CD14-positive monocyte (primary cell): ENCODE data around the gene FXYD2. TPM values are rescaled to one million over a fixed set of nuclear protein-coding genes. Genes with fewer than 3 reads are reported as not detected.

Experiments used
- DNase-seq, 3 donors: peaks; one replicate each; pipeline ENCODE4 v3.0.0-alpha.2; 2011 to 2022
- H2AFZ ChIP-seq: 2 replicates; pipeline ENCODE4 v1.6.0; 2012; ENCODE audit warnings: mild to moderate bottlenecking, low read depth, low read length, inconsistent platforms; ENCODE audit not compliant: insufficient read depth, poor library complexity, severe bottlenecking
- H3K27ac ChIP-seq, 2 donors: 1 replicate in 1 of 2; 2 replicates in 1 of 2; pipeline ENCODE4 v1.5.1; 2012 to 2013; ENCODE audit warnings: low read length in 2 of 2, control low read depth in 1 of 2, inconsistent platforms in 1 of 2, low read depth in 1 of 2, mild to moderate bottlenecking in 1 of 2
- H3K27me3 ChIP-seq, 2 donors: one replicate each; pipeline versions ENCODE4 v1.6.0 to v1.6.1; 2011 to 2013; ENCODE audit warnings: low read length in 2 of 2; ENCODE audit not compliant: control insufficient read depth in 2 of 2, insufficient read depth in 2 of 2
- H3K36me3 ChIP-seq, 2 donors: replicated peaks in 1 of 2; 1 replicate in 1 of 2; 2 replicates in 1 of 2; pipeline versions ENCODE4 v1.5.1 to v1.6.1; 2012 to 2013; ENCODE audit warnings: low read length in 2 of 2, control low read depth in 1 of 2, inconsistent platforms in 1 of 2, mild to moderate bottlenecking in 1 of 2; ENCODE audit not compliant: insufficient read depth in 2 of 2, control insufficient read depth in 1 of 2
- H3K4me1 ChIP-seq, 2 donors: 1 replicate in 1 of 2; 2 replicates in 1 of 2; pipeline versions ENCODE4 v1.5.1 to v1.6.1; 2012 to 2013; ENCODE audit warnings: low read length in 2 of 2, control low read depth in 1 of 2, inconsistent platforms in 1 of 2, mild to moderate bottlenecking in 1 of 2, moderate library complexity in 1 of 2; ENCODE audit not compliant: insufficient read depth in 2 of 2, control insufficient read depth in 1 of 2
- H3K4me2 ChIP-seq: replicated peaks from 2 replicates; pipeline ENCODE3; 2012; ENCODE audit warnings: low read length, moderate library complexity, mild to moderate bottlenecking; ENCODE audit not compliant: poor library complexity, severe bottlenecking; ENCODE audit errors: extremely low read depth
- H3K4me3 ChIP-seq, 3 experiments: fragments of 200-600 bp in 1 of 3; sonication (generic) in 1 of 3; replicated peaks in 1 of 3; 1 replicate in 2 of 3; 2 replicates in 1 of 3; pipeline ENCODE4 v1.5.1; 2011 to 2013; ENCODE audit warnings: low read length in 3 of 3, mild to moderate bottlenecking in 3 of 3, control low read depth in 2 of 3, low read depth in 2 of 3, inconsistent platforms in 1 of 3, moderate library complexity in 1 of 3
- H3K79me2 ChIP-seq: 2 replicates; pipeline ENCODE4 v1.6.0; 2012; ENCODE audit warnings: mild to moderate bottlenecking, control low read depth, inconsistent platforms, low read length, moderate library complexity; ENCODE audit not compliant: insufficient read depth
- H3K9ac ChIP-seq: 2 replicates; pipeline ENCODE4 v1.6.0; 2017; ENCODE audit warnings: low read length, mild to moderate bottlenecking; ENCODE audit not compliant: insufficient read depth, poor library complexity, severe bottlenecking
- H3K9me3 ChIP-seq, 2 donors: replicated peaks in 1 of 2; 1 replicate in 1 of 2; 2 replicates in 1 of 2; pipeline versions ENCODE4 v1.5.1 to v1.6.1; 2012 to 2013; ENCODE audit warnings: low read length in 2 of 2, control low read depth in 1 of 2; ENCODE audit not compliant: control insufficient read depth in 1 of 2, insufficient read depth in 1 of 2
- H4K20me1 ChIP-seq: 2 replicates; pipeline ENCODE4 v1.6.0; 2012; ENCODE audit warnings: mild to moderate bottlenecking, low read length, control low read depth, moderate library complexity; ENCODE audit not compliant: insufficient read depth
- H3K27ac Mint-ChIP-seq, 7 donors: one replicate each; pipeline ENCODE4 v1.8.0; 2020; ENCODE audit warnings: mild to moderate bottlenecking in 7 of 7, mixed read lengths in 7 of 7, moderate library complexity in 6 of 7, inconsistent platforms in 2 of 7
- H3K27me3 Mint-ChIP-seq, 3 donors: one replicate each; pipeline ENCODE4 v1.8.0; 2021 to 2022; ENCODE audit warnings: low read depth in 3 of 3, mild to moderate bottlenecking in 3 of 3, mixed read lengths in 3 of 3, moderate library complexity in 3 of 3, inconsistent platforms in 1 of 3
- H3K36me3 Mint-ChIP-seq, 2 donors: one replicate each; pipeline ENCODE4 v1.8.0; 2020; ENCODE audit warnings: mixed read lengths in 2 of 2, inconsistent platforms in 1 of 2, mild to moderate bottlenecking in 1 of 2
- H3K4me1 Mint-ChIP-seq: one replicate; pipeline ENCODE4 v1.8.0; 2020; ENCODE audit warnings: mild to moderate bottlenecking, mixed read lengths
- H3K4me3 Mint-ChIP-seq, 2 donors: one replicate each; pipeline ENCODE4 v1.8.0; 2020; ENCODE audit warnings: mild to moderate bottlenecking in 2 of 2, mixed read lengths in 2 of 2, moderate library complexity in 1 of 2
- H3K9me3 Mint-ChIP-seq, 7 donors: one replicate each; pipeline ENCODE4 v1.8.0; 2020 to 2022; ENCODE audit warnings: mixed read lengths in 7 of 7, mild to moderate bottlenecking in 6 of 7, moderate library complexity in 6 of 7, inconsistent platforms in 2 of 7
- WGBS: methylation state at CpG from one replicate; pipeline ENCODE4 v1.1.5; 2013; ENCODE audit warnings: missing lambda C conversion rate; ENCODE audit not compliant: insufficient coverage; 5-methylcytosine and 5-hydroxymethylcytosine counted together
- intact Hi-C, 2 donors: fragments of 100-400 bp; cut with micrococcal nuclease; formaldehyde crosslinking; loops; one replicate each; pipeline versions ENCODE4 v1.15.0 to v1.15.1; 2023
- polyA plus RNA-seq, 3 donors: library from polyadenylated mRNA; depleted of rRNA in 1 of 3; unstranded in 2 of 3; stranded (reverse) in 1 of 3; fragments of 300-500 nt in 2 of 3; fragments of >200 nt in 1 of 3; fragmentation: Illumina TruSeq in 2 of 3; gene quantifications; 1 replicate in 2 of 3; 2 replicates in 1 of 3; pipeline ENCODE4 v1.2.3, GENCODE V29; 2012 to 2021
- TF ChIP-seq, protein P1 (sequence below): fragments of 200-600 bp; IDR thresholded peaks from one replicate; pipeline ENCODE4 v1.8.0; 2022; ENCODE audit warnings: antibody characterized with exemption, mild to moderate bottlenecking

The FXYD2 gene
- polyA plus RNA-seq, 3 donors, result 0.96 to 4.4 (median 2.5) TPM

DNA sequence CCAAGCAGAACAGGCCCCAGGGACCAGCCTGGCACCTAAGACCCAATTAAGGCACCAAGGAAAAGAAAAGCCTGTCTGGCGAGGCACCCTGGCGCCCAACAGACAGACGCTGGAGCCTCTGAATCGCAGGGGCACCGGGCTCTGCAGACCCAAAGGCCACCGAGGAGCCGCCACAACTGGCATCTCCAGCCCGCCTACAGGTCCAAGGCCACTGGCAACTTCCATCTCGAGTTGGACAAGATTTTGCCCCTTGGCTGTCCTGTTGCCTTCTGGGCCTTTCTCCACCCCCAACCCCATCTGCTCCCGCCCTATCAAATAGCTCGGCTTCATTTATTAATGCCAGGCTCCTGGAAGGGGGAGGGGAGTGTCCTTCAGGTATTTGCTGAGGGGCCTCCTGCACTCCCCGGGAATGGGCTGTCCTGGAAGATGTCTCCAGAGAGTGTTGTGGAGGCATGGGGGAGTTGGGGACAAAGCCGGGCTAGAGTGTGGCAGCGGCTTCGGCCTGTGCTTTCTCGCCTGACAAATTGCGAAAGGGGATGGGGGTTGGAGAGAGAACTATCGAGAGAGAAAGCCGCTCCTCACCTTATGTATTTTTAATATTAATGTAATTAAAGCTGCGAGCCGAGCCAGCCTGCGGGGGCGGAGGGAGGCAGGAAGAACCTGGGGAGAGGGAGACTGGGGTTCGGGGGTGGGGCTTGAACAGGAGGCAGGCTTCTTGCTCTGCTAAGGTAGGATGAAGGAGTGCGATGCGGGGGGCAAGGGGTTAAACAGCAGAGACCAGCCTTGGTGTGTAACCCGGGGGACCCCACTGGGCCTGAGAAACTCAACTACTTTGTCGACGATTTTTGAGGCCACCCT lies 29.5 kb downstream of the FXYD2 start:
- DNase-seq, result no peak
- Histone ChIP-seq H3K36me3 (no peaks in the 10 kb centered on the region), H3K27ac (no peak overlapping the region), H2AFZ (no peak overlapping the region), H4K20me1 (no peaks in the 10 kb centered on the region), H3K4me2 (no peak overlapping the region), H3K27me3 (peaks cover 53 to 80% of the 10 kb centered on the region in 2 donors), H3K4me3 (no peak overlapping the region), H3K9ac (no peak overlapping the region), H3K4me1 (peaks cover 0 to 4% of the 10 kb centered on the region in 2 donors), H3K79me2 (no peaks in the 10 kb centered on the region), H3K9me3 (peaks cover 0 to 7% of the 10 kb centered on the region in 2 donors)
- 48% methylated on average over 15 of the region's 29 CpGs for WGBS
- H3K27me3 Mint-ChIP-seq, result peaks cover 69 to 88% (median 81%) of the 10 kb centered on the region in 3 donors
- H3K36me3 Mint-ChIP-seq, result peaks cover 0 to 4% of the 10 kb centered on the region in 2 donors
- peaks cover 0 to 12% (median 5%) of the 10 kb centered on the region in 7 donors for H3K9me3 Mint-ChIP-seq
- TF ChIP-seq, protein P1, sequence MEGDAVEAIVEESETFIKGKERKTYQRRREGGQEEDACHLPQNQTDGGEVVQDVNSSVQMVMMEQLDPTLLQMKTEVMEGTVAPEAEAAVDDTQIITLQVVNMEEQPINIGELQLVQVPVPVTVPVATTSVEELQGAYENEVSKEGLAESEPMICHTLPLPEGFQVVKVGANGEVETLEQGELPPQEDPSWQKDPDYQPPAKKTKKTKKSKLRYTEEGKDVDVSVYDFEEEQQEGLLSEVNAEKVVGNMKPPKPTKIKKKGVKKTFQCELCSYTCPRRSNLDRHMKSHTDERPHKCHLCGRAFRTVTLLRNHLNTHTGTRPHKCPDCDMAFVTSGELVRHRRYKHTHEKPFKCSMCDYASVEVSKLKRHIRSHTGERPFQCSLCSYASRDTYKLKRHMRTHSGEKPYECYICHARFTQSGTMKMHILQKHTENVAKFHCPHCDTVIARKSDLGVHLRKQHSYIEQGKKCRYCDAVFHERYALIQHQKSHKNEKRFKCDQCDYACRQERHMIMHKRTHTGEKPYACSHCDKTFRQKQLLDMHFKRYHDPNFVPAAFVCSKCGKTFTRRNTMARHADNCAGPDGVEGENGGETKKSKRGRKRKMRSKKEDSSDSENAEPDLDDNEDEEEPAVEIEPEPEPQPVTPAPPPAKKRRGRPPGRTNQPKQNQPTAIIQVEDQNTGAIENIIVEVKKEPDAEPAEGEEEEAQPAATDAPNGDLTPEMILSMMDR, result no peak
- intact Hi-C loops, result loop anchor here in 1 of 2 donors (5.0 kb wide), 1 partner anchor 368 kb away; no protein-coding TSS in a partner anchor
- peaks cover 3% of the 10 kb centered on the region for H3K4me1 Mint-ChIP-seq
- peak overlapping the region in 1 of 2 donors; percentile 75 for H3K4me3 Mint-ChIP-seq
- peak overlapping the region in 1 of 7 donors; percentile 63 for H3K27ac Mint-ChIP-seq

DNA sequence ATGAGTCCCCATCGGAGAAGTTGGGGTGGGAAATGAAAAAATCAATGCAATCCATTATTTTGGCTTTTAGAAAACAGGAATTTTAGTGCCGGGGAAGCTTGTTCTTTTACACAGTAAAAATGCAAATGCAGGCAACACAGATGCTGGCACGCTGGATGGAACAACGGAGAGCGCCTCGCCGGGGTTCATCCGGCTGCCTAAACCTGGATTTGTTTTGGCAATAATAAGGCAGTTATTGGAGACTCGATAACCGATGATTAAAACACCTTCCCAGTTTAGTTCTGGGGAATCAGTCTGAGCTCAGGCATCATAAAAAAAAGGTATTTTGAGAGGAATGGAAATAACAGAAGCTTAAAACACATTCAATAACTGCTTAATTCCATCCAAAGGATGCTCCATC lies 30.4 kb downstream of the FXYD2 start:
- H3K27me3 ChIP-seq, result peaks cover 52 to 72% of the 10 kb centered on the region in 2 donors
- intact Hi-C loops, result no loop called here

More for the DNA sequence above, 30.4 kb downstream of the FXYD2 start:
- Histone ChIP-seq H3K9ac (no peak overlapping the region), H3K4me3 (no peak overlapping the region), H4K20me1 (no peaks in the 10 kb centered on the region), H3K27ac (no peak overlapping the region), H2AFZ (no peak overlapping the region), H3K79me2 (no peaks in the 10 kb centered on the region), H3K36me3 (no peaks in the 10 kb centered on the region), H3K9me3 (peaks cover 0 to 7% of the 10 kb centered on the region in 2 donors), H3K4me1 (peaks cover 0 to 4% of the 10 kb centered on the region in 2 donors), H3K4me2 (no peak overlapping the region)
- TF ChIP-seq, protein P1, result no peak
- Mint-ChIP-seq H3K9me3 (peaks cover 0 to 12% (median 5%) of the 10 kb centered on the region in 7 donors), H3K27me3 (peaks cover 61 to 83% (median 72%) of the 10 kb centered on the region in 3 donors), H3K4me1 (peaks cover 3% of the 10 kb centered on the region), H3K4me3 (peak overlapping the region in 1 of 2 donors; percentile 75), H3K36me3 (peaks cover 0 to 4% of the 10 kb centered on the region in 2 donors), H3K27ac (no peak overlapping the region)
- no peak for DNase-seq
- 88% methylated on average over 3 of the region's 10 CpGs for WGBS
